Endodermal cell (in vitro differentiated cells): Measurements from ENCODE around the gene NTSR1. TPM values are rescaled to one million over a fixed set of nuclear protein-coding genes. Genes with fewer than 3 reads are reported as not detected.

Experiments
- DNase-seq: peaks from one replicate; pipeline ENCODE4 v3.0.0-alpha.2; 2017
- H3K27ac ChIP-seq: 2 replicates; pipeline ENCODE4 v1.5.1; 2013; ENCODE audit warnings: mild to moderate bottlenecking, low read depth, low read length, moderate library complexity
- H3K27me3 ChIP-seq: 2 replicates; pipeline ENCODE4 v1.6.1; 2013; ENCODE audit warnings: mild to moderate bottlenecking, low read length, moderate library complexity; ENCODE audit not compliant: insufficient read depth, control insufficient read depth, poor library complexity, severe bottlenecking
- H3K36me3 ChIP-seq: 2 replicates; pipeline ENCODE4 v1.7.0; 2013; ENCODE audit warnings: mild to moderate bottlenecking, low read length, moderate library complexity; ENCODE audit not compliant: control insufficient read depth, insufficient read depth
- H3K4me1 ChIP-seq: one replicate; pipeline ENCODE4 v1.7.0; 2013; ENCODE audit warnings: low read length; ENCODE audit not compliant: control insufficient read depth, insufficient read depth
- H3K4me3 ChIP-seq: 2 replicates; pipeline ENCODE4 v1.5.1; 2013; ENCODE audit warnings: mild to moderate bottlenecking, low read length, moderate library complexity
- H3K9ac ChIP-seq: 2 replicates; pipeline ENCODE4 v1.6.1; 2013; ENCODE audit warnings: mild to moderate bottlenecking, low read length, moderate library complexity; ENCODE audit not compliant: poor library complexity, severe bottlenecking; ENCODE audit errors: extremely low read depth
- H3K9me3 ChIP-seq: 2 replicates; pipeline ENCODE4 v1.6.1; 2013; ENCODE audit warnings: mild to moderate bottlenecking, low read length, moderate library complexity; ENCODE audit not compliant: control insufficient read depth
- H3K27ac Mint-ChIP-seq: 2 replicates; pipeline ENCODE4 v1.8.0; 2020; ENCODE audit warnings: mixed read lengths
- H3K27me3 Mint-ChIP-seq: 2 replicates; pipeline ENCODE4 v1.8.0; 2021; ENCODE audit warnings: mild to moderate bottlenecking, mixed read lengths; ENCODE audit not compliant: insufficient read depth
- H3K36me3 Mint-ChIP-seq: 2 replicates; pipeline ENCODE4 v1.8.0; 2020; ENCODE audit warnings: low read depth, mixed read lengths
- H3K4me1 Mint-ChIP-seq: 2 replicates; pipeline ENCODE4 v1.8.0; 2020; ENCODE audit warnings: mixed read lengths
- H3K4me3 Mint-ChIP-seq: 2 replicates; pipeline ENCODE4 v1.8.0; 2020; ENCODE audit warnings: mild to moderate bottlenecking, moderate library complexity, mixed read lengths
- H3K9me3 Mint-ChIP-seq: 2 replicates; pipeline ENCODE4 v1.8.0; 2020; ENCODE audit warnings: mild to moderate bottlenecking, mixed read lengths
- CTCF ChIP-seq: fragments of 200-600 bp; sonication (generic); conservative IDR thresholded peaks from 2 replicates; pipeline ENCODE4 v1.5.0; 2021; ENCODE audit warnings: antibody characterized with exemption, mild to moderate bottlenecking
- WGBS, 2 experiments: methylation state at CpG; one replicate each; pipeline versions ENCODE4 v1.1.5 to v1.1.7; 2013; ENCODE audit warnings: missing lambda C conversion rate in 2 of 2, mixed read lengths in 1 of 2; ENCODE audit not compliant: insufficient coverage in 1 of 2, insufficient read length in 1 of 2; 5-methylcytosine and 5-hydroxymethylcytosine counted together
- total RNA-seq, 2 donors: library from RNA; stranded (reverse); fragmentation: NEBNext Ultra II Directional in 1 of 2; extraction: Animal tissue kit (Norgen Biotek cat#: 25700) in 1 of 2; gene quantifications; 2 replicates in 1 of 2; 3 replicates in 1 of 2; pipeline ENCODE4 v1.2.1, GENCODE V29; 2021

The NTSR1 gene
- total RNA-seq, 2 donors from 2014 or later: 0.11 to 0.62 TPM

- Histone ChIP-seq H3K4me3 (no peak overlapping the region), H3K9ac (no peak overlapping the region), H3K27me3 (peaks cover 49% of the 10 kb centered on the region), H3K36me3 (no peaks in the 10 kb centered on the region), H3K9me3 (no peaks in the 10 kb centered on the region), H3K4me1 (peaks cover 3% of the 10 kb centered on the region), H3K27ac (no peak overlapping the region)
- Mint-ChIP-seq H3K9me3 (no peaks in the 10 kb centered on the region), H3K27ac (no peak overlapping the region), H3K4me1 (no peaks in the 10 kb centered on the region), H3K36me3 (no peaks in the 10 kb centered on the region), H3K27me3 (peaks cover 49% of the 10 kb centered on the region), H3K4me3 (no peak overlapping the region)
- WGBS, 2 experiments: 90 to 96% methylated on average over 12 of the region's 12 CpGs
- DNase-seq: no peak
- TF ChIP-seq CTCF: no peak
These were observed 1.8 kb upstream of the NTSR1 start for GRCh38 chr20:62706857-62707256.

- no peak overlapping the region for H3K27ac Mint-ChIP-seq
- H3K36me3 Mint-ChIP-seq: no peaks in the 10 kb centered on the region
- no peak overlapping the region for H3K4me3 ChIP-seq
- H3K27ac ChIP-seq: no peak overlapping the region
- peaks cover 3% of the 10 kb centered on the region for H3K4me1 ChIP-seq
- peak overlapping the region; percentile 48 for H3K4me3 Mint-ChIP-seq
- H3K9ac ChIP-seq: no peak overlapping the region
- no peak for TF ChIP-seq CTCF
- no peaks in the 10 kb centered on the region for H3K4me1 Mint-ChIP-seq
- 70 to 80% methylated on average over 4 to 16 of the region's 16 CpGs for WGBS, 2 experiments
- H3K36me3 ChIP-seq: no peaks in the 10 kb centered on the region
- H3K9me3 ChIP-seq: no peaks in the 10 kb centered on the region
- H3K27me3 Mint-ChIP-seq: peaks cover 54% of the 10 kb centered on the region
- no peak for DNase-seq
- H3K9me3 Mint-ChIP-seq: no peaks in the 10 kb centered on the region
- H3K27me3 ChIP-seq: peaks cover 55% of the 10 kb centered on the region
These were observed 1.2 kb upstream of the NTSR1 start for GRCh38 chr20:62707276-62707920.

GRCh38 chr20:62707921-62708521, 615 bp upstream of the NTSR1 start:
- WGBS, 2 experiments: 8 to 17% methylated on average over 13 to 19 of the region's 20 CpGs
- H3K4me3 ChIP-seq: no peak overlapping the region
- DNase-seq: peak; percentile 91
- no peak overlapping the region for H3K9ac ChIP-seq
- no peaks in the 10 kb centered on the region for H3K9me3 ChIP-seq
- H3K36me3 ChIP-seq: no peaks in the 10 kb centered on the region
- H3K27ac Mint-ChIP-seq: no peak overlapping the region
- no peaks in the 10 kb centered on the region for H3K4me1 Mint-ChIP-seq
- H3K4me3 Mint-ChIP-seq: peak overlapping the region; percentile 48
- peaks cover 55% of the 10 kb centered on the region for H3K27me3 ChIP-seq
- no peak overlapping the region for H3K27ac ChIP-seq
- H3K4me1 ChIP-seq: peaks cover 3% of the 10 kb centered on the region
- no peaks in the 10 kb centered on the region for H3K36me3 Mint-ChIP-seq
- TF ChIP-seq CTCF: peak; percentile 76
- peaks cover 54% of the 10 kb centered on the region for H3K27me3 Mint-ChIP-seq
- no peaks in the 10 kb centered on the region for H3K9me3 Mint-ChIP-seq
